Tibial nerve (tissue), 4 donors: ENCODE results near the gene NUDCD2.

Experiments
- CTCF ChIP-seq, 5 experiments: fragments of 200-600 bp in 3 of 5; fragments of 450-650 bp in 2 of 5; sonication (generic) in 3 of 5; IDR thresholded peaks; one replicate each; pipeline ENCODE4 v1.5.1; 2016 to 2019; ENCODE audit warnings: antibody characterized with exemption in 5 of 5, mild to moderate bottlenecking in 3 of 5, moderate library complexity in 2 of 5
- EP300 ChIP-seq, 2 donors: sonication (generic); formaldehyde crosslinking; IDR thresholded peaks; one replicate each; pipeline ENCODE4 v1.6.1; 2017; ENCODE audit warnings: antibody characterized with exemption in 2 of 2, mild to moderate bottlenecking in 1 of 2

- TF ChIP-seq CTCF (IDR thresholded peaks at IDR 0.05) (no peak), EP300 (IDR thresholded peaks at IDR 0.05) (no peak)
Measured at GRCh38 chr5:163508753-163509152, 48.9 kb upstream of the NUDCD2 start.
